MM.1S (cell line): Measurements from ENCODE around the gene KCNQ1.

ENCODE experiments used
- DNase-seq: peaks from one replicate; pipeline ENCODE4 v3.0.0-alpha.2; 2015
- H2AFZ ChIP-seq: fragments of 300-600 bp; sonication (generic); 2 replicates; pipeline ENCODE4 v1.6.0; 2016; ENCODE audit warnings: antibody characterized with exemption, low read length
- H3F3A ChIP-seq: fragments of 300-600 bp; sonication (generic); 2 replicates; pipeline ENCODE4 v1.6.1; 2016; ENCODE audit warnings: mild to moderate bottlenecking, antibody characterized with exemption, low read length, moderate library complexity, mixed read lengths; ENCODE audit not compliant: insufficient read depth
- H3K27ac ChIP-seq: fragments of 300-600 bp; sonication (generic); 2 replicates; pipeline ENCODE4 v1.5.1; 2016; ENCODE audit warnings: mild to moderate bottlenecking, low read length
- H3K27me3 ChIP-seq: fragments of 300-600 bp; sonication (generic); replicated peaks from 2 replicates; pipeline ENCODE4 v1.6.0; 2016; ENCODE audit warnings: low read length; ENCODE audit not compliant: insufficient read depth
- H3K36me3 ChIP-seq: fragments of 300-600 bp; sonication (generic); replicated peaks from 2 replicates; pipeline ENCODE4 v1.6.1; 2016; ENCODE audit warnings: mild to moderate bottlenecking, low read length, mixed read lengths; ENCODE audit not compliant: insufficient read depth
- H3K4me1 ChIP-seq: fragments of 300-600 bp; sonication (generic); 2 replicates; pipeline ENCODE4 v1.6.1; 2016; ENCODE audit warnings: low read length, mixed read lengths
- H3K4me2 ChIP-seq: fragments of 300-600 bp; sonication (generic); 2 replicates; pipeline ENCODE4 v1.6.0; 2016; ENCODE audit warnings: low read depth, low read length
- H3K4me3 ChIP-seq: fragments of 300-600 bp; sonication (generic); 2 replicates; pipeline ENCODE4 v1.5.1; 2016; ENCODE audit warnings: low read length, mixed read lengths
- H3K79me2 ChIP-seq: fragments of 300-600 bp; sonication (generic); 2 replicates; pipeline ENCODE4 v1.6.1; 2016; ENCODE audit warnings: mixed run types, low read length, mixed read lengths
- H3K9ac ChIP-seq: fragments of 300-600 bp; sonication (generic); 2 replicates; pipeline ENCODE4 v1.6.1; 2016; ENCODE audit warnings: low read length, mixed read lengths
- H3K9me2 ChIP-seq: fragments of 300-600 bp; sonication (generic); replicated peaks from 2 replicates; pipeline ENCODE4 v1.6.1; 2016; ENCODE audit warnings: mild to moderate bottlenecking, low read length, mixed read lengths; ENCODE audit not compliant: insufficient read depth
- H3K9me3 ChIP-seq: fragments of 300-600 bp; sonication (generic); replicated peaks from 2 replicates; pipeline ENCODE4 v1.6.1; 2016; ENCODE audit warnings: mild to moderate bottlenecking, low read length, mixed read lengths; ENCODE audit not compliant: insufficient read depth
- H4K20me1 ChIP-seq: fragments of 300-600 bp; sonication (generic); 2 replicates; pipeline ENCODE4 v1.6.1; 2016; ENCODE audit warnings: mild to moderate bottlenecking, low read length, moderate library complexity, mixed read lengths; ENCODE audit not compliant: insufficient read depth
- EZH2 ChIP-seq: fragments of 300-600 bp; sonication (generic); optimal IDR thresholded peaks from 2 replicates; pipeline ENCODE3; 2017; ENCODE audit warnings: low read depth, mild to moderate bottlenecking, antibody characterized with exemption, low read length, mixed read lengths
- EZH2phosphoT487 ChIP-seq: fragments of 300-600 bp; sonication (generic); IDR thresholded peaks from 2 replicates; pipeline ENCODE4 v1.6.1; 2018; ENCODE audit warnings: antibody characterized with exemption, low read length
- TF ChIP-seq, protein P1 (sequence below): fragments of 300-600 bp; sonication (generic); IDR thresholded peaks from 2 replicates; pipeline ENCODE4 v1.5.1; 2016; ENCODE audit warnings: antibody characterized with exemption, low read length, mixed read lengths

The KCNQ1 gene

DNA sequence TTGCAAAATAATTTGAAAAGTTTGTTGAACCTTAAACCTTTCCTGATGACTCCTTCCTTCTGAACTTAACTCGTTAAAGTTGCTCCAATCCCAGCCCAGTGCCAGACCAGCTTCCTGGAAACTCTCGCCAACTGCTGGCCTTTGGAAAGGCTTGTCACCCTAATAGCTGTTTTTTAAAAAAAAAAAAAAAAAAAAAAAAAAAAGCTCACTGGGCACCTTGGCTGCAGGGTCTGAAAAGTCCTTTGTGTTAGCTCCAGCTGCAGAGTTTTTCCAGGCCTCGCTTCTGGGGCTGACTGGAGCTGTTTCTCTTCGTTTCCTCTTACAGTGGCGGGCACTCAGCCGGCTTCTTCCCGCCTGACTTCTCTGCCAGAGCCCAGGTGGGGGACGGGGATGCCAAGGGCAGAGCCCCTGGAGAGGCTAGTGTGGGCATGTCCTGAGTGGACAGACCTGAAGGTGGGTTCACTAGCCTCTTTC lies 229.9 kb downstream of the KCNQ1 start:
- Histone ChIP-seq H3F3A (no peaks in the 10 kb centered on the region), H3K4me3 (no peak overlapping the region), H4K20me1 (no peaks in the 10 kb centered on the region), H3K9ac (no peak overlapping the region), H3K79me2 (no peaks in the 10 kb centered on the region), H3K9me3 (no peaks in the 10 kb centered on the region), H2AFZ (no peak overlapping the region), H3K9me2 (no peaks in the 10 kb centered on the region), H3K4me1 (no peaks in the 10 kb centered on the region), H3K36me3 (no peaks in the 10 kb centered on the region), H3K27ac (no peak overlapping the region), H3K4me2 (no peak overlapping the region), H3K27me3 (no peaks in the 10 kb centered on the region)
- no peak for DNase-seq
- TF ChIP-seq EZH2phosphoT487 (no peak), EZH2 (no peak)
- TF ChIP-seq, protein P1, sequence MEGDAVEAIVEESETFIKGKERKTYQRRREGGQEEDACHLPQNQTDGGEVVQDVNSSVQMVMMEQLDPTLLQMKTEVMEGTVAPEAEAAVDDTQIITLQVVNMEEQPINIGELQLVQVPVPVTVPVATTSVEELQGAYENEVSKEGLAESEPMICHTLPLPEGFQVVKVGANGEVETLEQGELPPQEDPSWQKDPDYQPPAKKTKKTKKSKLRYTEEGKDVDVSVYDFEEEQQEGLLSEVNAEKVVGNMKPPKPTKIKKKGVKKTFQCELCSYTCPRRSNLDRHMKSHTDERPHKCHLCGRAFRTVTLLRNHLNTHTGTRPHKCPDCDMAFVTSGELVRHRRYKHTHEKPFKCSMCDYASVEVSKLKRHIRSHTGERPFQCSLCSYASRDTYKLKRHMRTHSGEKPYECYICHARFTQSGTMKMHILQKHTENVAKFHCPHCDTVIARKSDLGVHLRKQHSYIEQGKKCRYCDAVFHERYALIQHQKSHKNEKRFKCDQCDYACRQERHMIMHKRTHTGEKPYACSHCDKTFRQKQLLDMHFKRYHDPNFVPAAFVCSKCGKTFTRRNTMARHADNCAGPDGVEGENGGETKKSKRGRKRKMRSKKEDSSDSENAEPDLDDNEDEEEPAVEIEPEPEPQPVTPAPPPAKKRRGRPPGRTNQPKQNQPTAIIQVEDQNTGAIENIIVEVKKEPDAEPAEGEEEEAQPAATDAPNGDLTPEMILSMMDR: no peak

DNA sequence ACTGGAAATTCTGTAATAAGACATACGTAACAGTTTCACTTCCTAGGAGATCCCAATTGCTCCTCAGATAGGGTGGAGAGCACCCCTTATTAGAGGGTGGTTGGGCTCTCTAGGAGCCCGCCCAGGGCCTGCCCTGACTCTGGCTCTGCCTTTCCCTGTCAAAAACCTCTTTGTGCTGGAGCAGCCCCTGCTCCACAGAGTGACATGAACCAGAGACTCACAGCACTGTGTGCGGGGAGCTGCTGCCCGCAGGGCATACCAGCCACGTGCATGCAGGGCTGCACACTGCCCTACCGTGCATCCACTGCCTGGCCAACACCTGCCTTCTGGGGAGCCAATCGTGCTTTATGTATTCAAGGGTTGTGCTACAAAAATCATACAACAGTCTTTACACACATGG lies 230.7 kb downstream of the KCNQ1 start:
- H3K9ac ChIP-seq: no peak overlapping the region
- H3K36me3 ChIP-seq: no peaks in the 10 kb centered on the region
- H3K9me2 ChIP-seq: no peaks in the 10 kb centered on the region
- no peak overlapping the region for H3K27ac ChIP-seq
- no peak overlapping the region for H2AFZ ChIP-seq
- no peaks in the 10 kb centered on the region for H4K20me1 ChIP-seq
- no peaks in the 10 kb centered on the region for H3K4me1 ChIP-seq
- H3K4me2 ChIP-seq: no peak overlapping the region
- no peaks in the 10 kb centered on the region for H3K27me3 ChIP-seq
- H3K9me3 ChIP-seq: no peaks in the 10 kb centered on the region
- no peaks in the 10 kb centered on the region for H3F3A ChIP-seq
- H3K79me2 ChIP-seq: no peaks in the 10 kb centered on the region
- no peak for DNase-seq
- TF ChIP-seq, protein P1: no peak
- TF ChIP-seq EZH2: no peak
- TF ChIP-seq EZH2phosphoT487: no peak
- no peak overlapping the region for H3K4me3 ChIP-seq

DNA sequence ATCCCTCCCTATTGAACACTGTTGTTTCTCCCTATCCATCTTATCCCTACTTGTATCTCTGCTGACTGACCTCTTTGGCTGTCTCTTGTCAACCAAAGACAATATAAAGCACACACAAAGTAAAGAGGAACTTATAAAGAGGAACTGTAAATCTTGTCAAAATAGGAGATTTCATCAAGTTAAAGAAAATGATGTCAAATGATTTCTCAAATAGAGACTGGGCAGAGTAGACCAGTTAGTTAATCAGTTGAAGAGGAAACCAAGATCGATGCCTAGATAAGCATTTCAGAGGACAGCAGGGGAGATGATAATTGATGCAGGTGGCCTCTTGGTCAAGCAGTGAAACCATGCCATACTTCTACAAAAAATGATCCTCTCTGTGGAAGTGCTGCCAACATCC lies 232.3 kb downstream of the KCNQ1 start:
- H3K9ac ChIP-seq: no peak overlapping the region
- H3K27ac ChIP-seq: no peak overlapping the region
- H3K9me3 ChIP-seq: no peaks in the 10 kb centered on the region
- no peak for DNase-seq
- no peak for TF ChIP-seq EZH2phosphoT487
- no peaks in the 10 kb centered on the region for H4K20me1 ChIP-seq
- no peaks in the 10 kb centered on the region for H3F3A ChIP-seq
- H3K9me2 ChIP-seq: no peaks in the 10 kb centered on the region
- H3K4me1 ChIP-seq: no peaks in the 10 kb centered on the region
- no peak overlapping the region for H3K4me2 ChIP-seq
- no peak overlapping the region for H2AFZ ChIP-seq
- no peaks in the 10 kb centered on the region for H3K36me3 ChIP-seq
- no peaks in the 10 kb centered on the region for H3K79me2 ChIP-seq
- H3K27me3 ChIP-seq: no peaks in the 10 kb centered on the region
- no peak overlapping the region for H3K4me3 ChIP-seq

DNA sequence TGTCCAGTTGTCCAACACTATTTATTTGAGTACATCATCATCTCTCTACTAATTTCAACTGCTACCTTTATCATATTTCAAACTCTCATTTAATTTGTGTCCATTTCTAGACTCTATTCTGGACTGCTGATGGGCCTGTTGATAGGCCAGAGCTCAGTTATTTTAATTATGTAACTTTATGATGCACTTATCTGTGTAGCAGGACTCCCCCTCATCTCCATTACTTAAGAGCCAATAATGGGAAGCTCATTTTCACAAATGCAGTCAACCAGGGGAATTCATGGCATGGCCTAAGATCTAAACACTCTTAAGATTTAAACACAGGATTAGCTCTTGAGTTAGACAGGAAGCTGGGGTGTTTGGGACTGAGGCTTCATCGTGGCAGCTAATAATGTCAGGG lies 233.6 kb downstream of the KCNQ1 start:
- H3K79me2 ChIP-seq: 0 out of 2 replicates have a peak, but pooled peaks cover 3% of the 10 kb centered on the region
- H3K4me3 ChIP-seq: no peak overlapping the region
- H3K36me3 ChIP-seq: no peaks in the 10 kb centered on the region
- no peaks in the 10 kb centered on the region for H3F3A ChIP-seq
- H2AFZ ChIP-seq: no peak overlapping the region
- no peak overlapping the region for H3K27ac ChIP-seq
- H4K20me1 ChIP-seq: no peaks in the 10 kb centered on the region
- H3K9ac ChIP-seq: no peak overlapping the region
- no peaks in the 10 kb centered on the region for H3K4me1 ChIP-seq
- TF ChIP-seq EZH2 (no peak), EZH2phosphoT487 (no peak)
- TF ChIP-seq, protein P1: no peak
- no peak overlapping the region for H3K4me2 ChIP-seq
- no peaks in the 10 kb centered on the region for H3K27me3 ChIP-seq
- no peak for DNase-seq
- no peaks in the 10 kb centered on the region for H3K9me2 ChIP-seq
- H3K9me3 ChIP-seq: no peaks in the 10 kb centered on the region
